Upper lobe of left lung (tissue), 6 donors: ENCODE measurements around the gene GNAO1. TPM values are rescaled to one million over a fixed set of nuclear protein-coding genes. Genes with fewer than 3 reads are reported as not detected.

ENCODE experiments used
- ATAC-seq, 2 donors: fragments of 200-7000 bp; cut with Tn5 transposase; one replicate each; pipeline ENCODE4 v1.9.1; 2022; ENCODE audit warnings: mild to moderate bottlenecking in 2 of 2, moderate library complexity in 2 of 2; ENCODE audit not compliant: low FRiP score in 2 of 2
- DNase-seq, 2 donors: peaks; one replicate each; pipeline ENCODE4 v3.0.0-alpha.2; 2019 to 2020
- H3K27ac ChIP-seq, 4 donors: fragments of 200-600 bp; sonication (generic); one replicate each; pipeline ENCODE4 v1.5.1; 2016 to 2019
- H3K27me3 ChIP-seq, 4 donors: fragments of 200-600 bp; sonication (generic); one replicate each; pipeline ENCODE4 v1.5.1; 2017 to 2019
- H3K36me3 ChIP-seq, 4 donors: fragments of 200-600 bp; sonication (generic); one replicate each; pipeline ENCODE4 v1.5.1; 2016 to 2019
- H3K4me1 ChIP-seq, 4 donors: fragments of 200-600 bp; sonication (generic); one replicate each; pipeline ENCODE4 v1.5.1; 2018 to 2019
- H3K4me3 ChIP-seq, 4 donors: fragments of 200-600 bp; sonication (generic); one replicate each; pipeline ENCODE4 v1.5.1; 2017 to 2019; ENCODE audit warnings: mild to moderate bottlenecking in 2 of 4, moderate library complexity in 1 of 4
- H3K9me3 ChIP-seq, 4 donors: fragments of 200-600 bp; sonication (generic); one replicate each; pipeline ENCODE4 v1.5.1; 2018 to 2019
- EP300 ChIP-seq, 4 donors: sonication (generic); formaldehyde crosslinking; IDR thresholded peaks; one replicate each; pipeline ENCODE4 v1.5.1; 2017; ENCODE audit warnings: antibody characterized with exemption in 4 of 4, control low read depth in 2 of 4
- POLR2A ChIP-seq, 4 donors: fragments of 450-650 bp; IDR thresholded peaks; one replicate each; pipeline ENCODE4 v1.5.1; 2016 to 2017; ENCODE audit warnings: antibody characterized with exemption in 4 of 4, mild to moderate bottlenecking in 2 of 4
- POLR2AphosphoS5 ChIP-seq, 2 donors: sonication (generic); formaldehyde crosslinking; IDR thresholded peaks; one replicate each; pipeline ENCODE4 v1.5.1; 2017; ENCODE audit warnings: antibody characterized with exemption in 2 of 2
- WGBS, 2 donors: methylation state at CpG; one replicate each; pipeline ENCODE4 v1.1.5; 2017 to 2018; 5-methylcytosine and 5-hydroxymethylcytosine counted together
- total RNA-seq, 6 donors: library from RNA; depleted of rRNA in 4 of 6; stranded (reverse); fragments of >200 nt in 4 of 6; gene quantifications; one replicate each; pipeline versions ENCODE4 v1.1.0 to v1.2.1, GENCODE V29; 2016 to 2021
- TF ChIP-seq, protein P1 (sequence below), 6 experiments: fragments of 450-650 bp in 4 of 6; fragments of 200-600 bp in 2 of 6; sonication (generic) in 2 of 6; IDR thresholded peaks; one replicate each; pipeline ENCODE4 v1.5.1; 2016 to 2019; ENCODE audit warnings: antibody characterized with exemption in 6 of 6
- donor health status: DM: no; HTN: no; CAD: no; lungs with moderate emphysema.
- donor health status: DM: no; HTN: yes; CAD: no; lungs with severe emphysema.

GNAO1 gene
- total RNA-seq, 6 donors from 2014 or later: 0.46 to 2.7 (median 0.79) TPM; not detected in 1

DNA sequence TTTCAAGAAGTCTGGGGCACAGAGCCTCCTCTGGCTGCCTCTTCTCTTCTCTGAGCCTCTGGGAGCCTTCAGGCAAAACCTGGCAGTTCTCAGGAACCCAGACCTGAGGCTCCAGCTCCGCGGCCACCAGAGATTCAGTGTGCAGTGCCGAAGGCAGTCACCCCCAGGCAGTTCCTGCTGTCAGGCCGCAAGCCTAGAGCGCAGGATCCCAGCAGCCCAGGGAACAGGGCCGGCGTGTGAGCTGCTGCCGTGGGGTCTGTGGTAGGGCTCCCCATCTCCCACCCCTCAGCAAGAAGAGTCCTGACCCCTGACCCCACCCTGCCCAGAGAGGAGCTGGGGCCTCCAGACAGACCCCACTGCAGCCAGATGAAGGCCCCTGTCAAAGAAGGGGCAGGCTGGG, 155.9 kb downstream of the GNAO1 start:
- Histone ChIP-seq H3K9me3 (no peaks in the 10 kb centered on the region), H3K4me3 (no peak overlapping the region), H3K27ac (no peak overlapping the region), H3K4me1 (no peaks in the 10 kb centered on the region), H3K36me3 (no peaks in the 10 kb centered on the region), H3K27me3 (no peaks in the 10 kb centered on the region)
- TF ChIP-seq POLR2A (IDR thresholded peaks at IDR 0.05) (no peak), EP300 (IDR thresholded peaks at IDR 0.05) (no peak), POLR2AphosphoS5 (IDR thresholded peaks at IDR 0.05) (no peak)
- TF ChIP-seq, protein P1, sequence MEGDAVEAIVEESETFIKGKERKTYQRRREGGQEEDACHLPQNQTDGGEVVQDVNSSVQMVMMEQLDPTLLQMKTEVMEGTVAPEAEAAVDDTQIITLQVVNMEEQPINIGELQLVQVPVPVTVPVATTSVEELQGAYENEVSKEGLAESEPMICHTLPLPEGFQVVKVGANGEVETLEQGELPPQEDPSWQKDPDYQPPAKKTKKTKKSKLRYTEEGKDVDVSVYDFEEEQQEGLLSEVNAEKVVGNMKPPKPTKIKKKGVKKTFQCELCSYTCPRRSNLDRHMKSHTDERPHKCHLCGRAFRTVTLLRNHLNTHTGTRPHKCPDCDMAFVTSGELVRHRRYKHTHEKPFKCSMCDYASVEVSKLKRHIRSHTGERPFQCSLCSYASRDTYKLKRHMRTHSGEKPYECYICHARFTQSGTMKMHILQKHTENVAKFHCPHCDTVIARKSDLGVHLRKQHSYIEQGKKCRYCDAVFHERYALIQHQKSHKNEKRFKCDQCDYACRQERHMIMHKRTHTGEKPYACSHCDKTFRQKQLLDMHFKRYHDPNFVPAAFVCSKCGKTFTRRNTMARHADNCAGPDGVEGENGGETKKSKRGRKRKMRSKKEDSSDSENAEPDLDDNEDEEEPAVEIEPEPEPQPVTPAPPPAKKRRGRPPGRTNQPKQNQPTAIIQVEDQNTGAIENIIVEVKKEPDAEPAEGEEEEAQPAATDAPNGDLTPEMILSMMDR (IDR thresholded peaks at IDR 0.05): no peak
- DNase-seq: no peak
- no peak for ATAC-seq
- WGBS, 2 donors: 84% methylated on average over 5 of the region's 8 CpGs; no CpG with 5 or more reads in 1 of the 2 donors

- Histone ChIP-seq H3K36me3 (no peaks in the 10 kb centered on the region), H3K9me3 (no peaks in the 10 kb centered on the region), H3K4me1 (no peaks in the 10 kb centered on the region), H3K27me3 (no peaks in the 10 kb centered on the region), H3K4me3 (no peak overlapping the region), H3K27ac (no peak overlapping the region)
- TF ChIP-seq POLR2A (IDR thresholded peaks at IDR 0.05) (no peak), EP300 (IDR thresholded peaks at IDR 0.05) (no peak), POLR2AphosphoS5 (IDR thresholded peaks at IDR 0.05) (no peak)
- TF ChIP-seq, protein P1 (IDR thresholded peaks at IDR 0.05): no peak
- DNase-seq (no peak), ATAC-seq (no peak)
- WGBS, 2 donors: 78 to 81% methylated on average over 10 to 11 of the region's 11 CpGs
Observed at GRCh38 chr16:56347670-56348069, 156.4 kb downstream of the GNAO1 start.

DNA sequence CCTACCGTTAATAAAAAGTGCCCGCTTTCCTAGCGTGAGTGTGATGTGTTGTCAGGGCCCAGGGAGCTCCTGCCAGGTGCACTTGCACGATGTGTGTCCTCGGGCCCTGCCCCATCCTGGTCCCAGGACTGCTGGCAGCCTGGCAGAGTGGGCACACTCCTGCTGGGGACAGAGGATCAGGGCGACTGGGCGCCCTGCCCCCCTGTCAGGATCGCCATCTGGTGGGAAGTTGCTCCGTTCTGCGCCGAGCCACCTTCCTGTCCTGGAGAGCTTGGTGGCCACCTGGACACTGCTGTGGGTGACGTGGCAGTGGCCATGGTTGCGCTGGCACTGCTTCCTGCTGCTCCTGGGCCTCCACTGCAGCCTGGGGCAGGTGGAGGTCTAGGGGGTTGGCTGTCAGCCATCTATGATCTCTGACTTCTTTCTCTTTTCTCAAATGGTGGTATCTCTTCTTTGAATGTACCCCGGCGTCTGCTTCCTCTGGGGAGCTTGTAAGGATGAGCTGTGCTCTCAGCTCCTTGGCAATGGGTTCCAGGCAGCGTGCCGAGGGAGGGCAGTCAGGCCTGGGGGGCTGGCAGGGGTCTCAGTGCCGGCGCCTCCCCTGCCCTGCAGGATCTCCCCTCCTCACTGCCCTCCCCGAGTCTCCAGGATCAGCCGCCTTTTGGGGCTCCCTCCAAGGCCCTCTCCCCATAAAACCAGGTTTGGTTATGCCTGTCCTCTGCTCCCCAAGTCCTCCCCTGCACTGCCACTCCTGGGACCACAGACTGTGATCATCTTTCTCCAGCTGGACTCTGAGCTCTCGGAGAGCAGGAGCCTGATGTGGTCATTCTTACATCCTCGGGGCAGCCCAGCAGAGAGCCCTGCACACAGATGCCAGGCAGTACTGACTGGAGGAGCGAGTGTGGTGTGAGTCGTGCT, 157.1 kb downstream of the GNAO1 start:
- TF ChIP-seq POLR2AphosphoS5 (IDR thresholded peaks at IDR 0.05) (no peak), POLR2A (IDR thresholded peaks at IDR 0.05) (no peak), EP300 (IDR thresholded peaks at IDR 0.05) (no peak)
- TF ChIP-seq, protein P1 (IDR thresholded peaks at IDR 0.05): no peak

GRCh38 chr16:56349086-56349415, 157.8 kb downstream of the GNAO1 start:
- no peak overlapping the region for H3K4me3 ChIP-seq
- DNase-seq (no peak), ATAC-seq (no peak)
- no peaks in the 10 kb centered on the region for H3K36me3 ChIP-seq
- H3K27ac ChIP-seq: no peak overlapping the region
- H3K4me1 ChIP-seq: no peaks in the 10 kb centered on the region
- no peak for TF ChIP-seq POLR2AphosphoS5 (IDR thresholded peaks at IDR 0.05)
- TF ChIP-seq, protein P1 (IDR thresholded peaks at IDR 0.05): no peak
- no peak for TF ChIP-seq POLR2A (IDR thresholded peaks at IDR 0.05)
- TF ChIP-seq EP300 (IDR thresholded peaks at IDR 0.05): no peak
- H3K27me3 ChIP-seq: no peaks in the 10 kb centered on the region
- H3K9me3 ChIP-seq: no peaks in the 10 kb centered on the region
- 75 to 80% methylated on average over 2 of the region's 2 CpGs for WGBS, 2 donors

More for the DNA sequence above, 157.1 kb downstream of the GNAO1 start:
- H3K27me3 ChIP-seq: no peaks in the 10 kb centered on the region
- H3K4me3 ChIP-seq: no peak overlapping the region
- no peaks in the 10 kb centered on the region for H3K4me1 ChIP-seq
- ATAC-seq (no peak), DNase-seq (no peak)
- H3K36me3 ChIP-seq: no peaks in the 10 kb centered on the region
- WGBS, 2 donors: 84 to 86% methylated on average over 7 to 25 of the region's 25 CpGs
- no peak overlapping the region for H3K27ac ChIP-seq
- H3K9me3 ChIP-seq: no peaks in the 10 kb centered on the region
